Measurements from ENCODE around the gene MORN3. TPM values are rescaled to one million over a fixed set of nuclear protein-coding genes. Genes with fewer than 3 reads are reported as not detected.
"Not testable (repeated sequence)": the region's sequence is repeated elsewhere in the genome, so short reads cannot be mapped to it uniquely, and the experiment has no call there.

MORN3 gene
- total RNA-seq, 4 donors from 2014 or later, result 0.40 to 2.3 (median 1.1) TPM

DNA sequence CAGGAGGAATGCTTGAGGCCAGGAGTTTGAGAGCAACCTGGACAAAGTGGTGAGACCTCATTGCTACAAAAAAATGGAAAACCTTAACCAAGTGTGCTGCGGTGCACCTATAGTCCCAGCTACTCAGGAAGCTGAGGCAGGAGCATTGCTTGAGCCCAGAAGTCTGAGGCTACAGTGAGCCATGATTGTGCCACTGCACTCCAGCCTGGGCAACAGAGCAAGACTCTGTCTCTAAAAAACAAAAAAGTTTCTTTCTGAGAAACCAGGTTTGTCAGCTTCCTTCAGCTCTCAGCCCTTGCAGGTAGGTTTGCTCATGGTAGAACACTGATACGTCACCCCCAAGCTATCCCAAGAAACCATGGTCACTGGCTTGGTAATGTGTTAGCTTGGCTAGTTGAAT lies 20.0 kb upstream of the MORN3 start:
- no peak for DNase-seq
- Histone ChIP-seq H3K9me3 (no peaks in the 10 kb centered on the region), H3K27me3 (no peaks in the 10 kb centered on the region), H3K4me3 (replicated peaks in 1 of 3) (no peak overlapping the region), H3K4me1 (peaks cover 6 to 7% of the 10 kb centered on the region in 2 donors), H3K36me3 (no peaks in the 10 kb centered on the region), H3K27ac (no peak overlapping the region)
- WGBS, 2 donors, result 95 to 97% methylated on average over 2 of the region's 2 CpGs
- intact Hi-C loops (cut with DNase I), result no loop called here
- no peak for TF ChIP-seq POLR2A (IDR thresholded peaks at IDR 0.05)
- TF ChIP-seq, protein P1, sequence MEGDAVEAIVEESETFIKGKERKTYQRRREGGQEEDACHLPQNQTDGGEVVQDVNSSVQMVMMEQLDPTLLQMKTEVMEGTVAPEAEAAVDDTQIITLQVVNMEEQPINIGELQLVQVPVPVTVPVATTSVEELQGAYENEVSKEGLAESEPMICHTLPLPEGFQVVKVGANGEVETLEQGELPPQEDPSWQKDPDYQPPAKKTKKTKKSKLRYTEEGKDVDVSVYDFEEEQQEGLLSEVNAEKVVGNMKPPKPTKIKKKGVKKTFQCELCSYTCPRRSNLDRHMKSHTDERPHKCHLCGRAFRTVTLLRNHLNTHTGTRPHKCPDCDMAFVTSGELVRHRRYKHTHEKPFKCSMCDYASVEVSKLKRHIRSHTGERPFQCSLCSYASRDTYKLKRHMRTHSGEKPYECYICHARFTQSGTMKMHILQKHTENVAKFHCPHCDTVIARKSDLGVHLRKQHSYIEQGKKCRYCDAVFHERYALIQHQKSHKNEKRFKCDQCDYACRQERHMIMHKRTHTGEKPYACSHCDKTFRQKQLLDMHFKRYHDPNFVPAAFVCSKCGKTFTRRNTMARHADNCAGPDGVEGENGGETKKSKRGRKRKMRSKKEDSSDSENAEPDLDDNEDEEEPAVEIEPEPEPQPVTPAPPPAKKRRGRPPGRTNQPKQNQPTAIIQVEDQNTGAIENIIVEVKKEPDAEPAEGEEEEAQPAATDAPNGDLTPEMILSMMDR (IDR thresholded peaks at IDR 0.05), result no peak

DNA sequence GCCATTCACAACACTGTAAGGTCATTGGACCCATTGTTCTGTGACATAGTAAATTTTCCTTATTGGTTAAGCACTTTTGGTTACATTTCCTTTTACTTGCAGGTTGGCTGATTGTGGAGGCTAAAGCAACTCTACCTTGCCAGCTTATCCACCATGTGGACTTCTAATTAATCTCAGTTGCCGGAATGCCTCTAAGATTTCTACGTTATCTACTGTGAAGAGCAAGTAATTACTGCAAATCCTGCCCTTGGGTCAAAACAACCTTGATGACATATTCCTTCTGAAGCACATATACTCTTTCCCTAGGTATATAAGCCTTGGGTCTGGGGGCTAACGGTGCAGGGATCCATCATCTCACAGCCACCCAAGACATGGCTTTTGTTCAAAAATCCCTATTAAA lies 19.5 kb upstream of the MORN3 start:
- intact Hi-C loops (cut with DNase I), result no loop called here
- no peaks in the 10 kb centered on the region for H3K9me3 ChIP-seq

DNA sequence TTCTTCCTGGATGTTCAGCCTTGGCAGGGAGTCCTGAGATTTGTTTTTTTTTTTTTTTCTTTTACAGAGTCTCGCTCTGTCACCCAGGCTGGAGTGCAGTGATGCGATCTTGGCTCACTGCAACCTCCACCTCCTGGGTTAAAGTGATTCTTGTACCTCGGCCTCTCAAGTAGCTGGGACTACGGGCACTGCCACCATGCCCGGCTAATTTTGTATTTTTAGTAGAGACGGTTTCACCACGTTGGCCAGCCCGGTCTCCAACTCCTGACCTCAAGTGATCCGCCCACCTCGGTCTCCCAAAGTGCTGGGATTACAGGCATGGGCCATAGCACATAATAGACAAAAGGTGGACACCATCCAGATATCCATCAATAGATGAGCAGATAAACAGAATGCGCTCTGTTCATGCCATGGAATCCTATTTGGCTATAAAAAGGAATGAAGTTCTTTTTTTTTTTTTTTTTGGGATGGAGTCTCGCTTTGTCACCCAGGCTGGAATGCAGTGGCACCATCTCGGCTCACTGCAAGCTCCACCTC lies 10.3 kb upstream of the MORN3 start:
- peak overlapping the region; percentile 56 to 78 (median 71) for H3K27ac ChIP-seq
- H3K4me3 ChIP-seq (replicated peaks in 1 of 3); H3K9me3 ChIP-seq; H3K36me3 ChIP-seq; H3K27me3 ChIP-seq: not testable (repeated sequence)
- intact Hi-C loops (cut with DNase I), result loop anchor here (5.0 kb wide), 2 partner anchors 52 to 127 kb away; partner anchors contain the start of gene ORAI1
- DNase-seq, result peak; percentile 88 to 89
- peaks cover 15 to 19% of the 10 kb centered on the region in 2 donors for H3K4me1 ChIP-seq
- WGBS, 2 donors, result 24 to 50% methylated on average over 13 of the region's 13 CpGs

More for the DNA sequence above, 19.5 kb upstream of the MORN3 start:
- H3K27ac ChIP-seq, result no peak overlapping the region
- H3K4me3 ChIP-seq (replicated peaks in 1 of 3), result no peak overlapping the region
- TF ChIP-seq POLR2A (IDR thresholded peaks at IDR 0.05), result no peak
- TF ChIP-seq, protein P1 (IDR thresholded peaks at IDR 0.05), result no peak
- no peaks in the 10 kb centered on the region for H3K27me3 ChIP-seq
- peaks cover 6 to 7% of the 10 kb centered on the region in 2 donors for H3K4me1 ChIP-seq
- 81 to 92% methylated on average over 3 of the region's 3 CpGs for WGBS, 2 donors
- no peak for DNase-seq
- H3K36me3 ChIP-seq, result no peaks in the 10 kb centered on the region

DNA sequence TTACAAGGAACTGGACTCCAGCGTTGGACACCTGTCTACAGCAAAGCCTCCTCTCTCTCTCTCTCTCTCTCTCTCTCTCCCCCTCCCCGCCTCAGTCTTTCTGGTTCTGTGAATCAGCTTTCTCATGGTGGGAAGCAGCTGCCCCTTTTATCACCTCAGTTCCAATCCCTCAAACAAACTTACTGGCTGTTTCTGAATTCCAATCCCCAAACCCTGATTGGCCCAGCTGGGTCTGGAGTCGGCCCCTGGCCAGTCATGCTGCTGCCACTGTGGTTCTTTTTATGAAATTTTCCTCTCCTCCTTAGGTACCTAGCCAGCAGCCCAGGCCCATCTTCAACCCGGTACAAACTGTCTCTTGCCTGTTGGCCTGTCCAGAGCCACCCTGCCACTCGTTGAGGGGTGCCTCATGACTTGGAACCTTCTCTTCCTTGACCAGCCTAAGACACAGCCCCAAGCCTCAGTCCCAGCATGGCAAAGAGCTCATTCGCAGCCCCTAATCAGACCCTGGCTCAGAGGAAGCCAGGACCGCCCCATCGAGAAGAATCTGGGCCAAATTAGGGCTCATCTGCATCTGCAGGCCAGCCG lies 9.4 kb upstream of the MORN3 start:
- intact Hi-C loops (cut with DNase I), result loop anchor here (5.0 kb wide), 1 partner anchor 52 kb away; the partner anchor contains the start of gene ORAI1

DNA sequence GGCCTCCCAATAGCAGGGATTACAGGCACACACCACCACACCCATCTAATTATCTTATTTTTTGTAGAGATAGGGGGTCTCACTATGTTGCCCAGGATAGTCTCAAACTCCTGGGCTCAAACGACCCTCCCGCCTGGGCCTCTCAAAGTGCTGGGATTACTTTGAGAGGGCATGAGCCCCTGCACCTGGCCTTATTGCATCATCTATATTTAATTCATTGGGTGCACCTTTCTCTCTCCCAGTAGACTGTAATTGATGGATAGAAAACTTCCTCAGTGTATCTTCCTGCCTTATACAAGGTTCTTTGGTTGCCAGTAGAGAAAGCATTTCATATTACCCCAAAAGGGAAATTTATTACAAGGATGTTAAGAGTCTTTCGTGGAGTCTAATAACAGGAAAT lies 8.9 kb upstream of the MORN3 start:
- H3K4me3 ChIP-seq (replicated peaks in 1 of 3), result no peak overlapping the region
- H3K9me3 ChIP-seq, result no peaks in the 10 kb centered on the region
- no peak for TF ChIP-seq POLR2A (IDR thresholded peaks at IDR 0.05)
- TF ChIP-seq, protein P1 (IDR thresholded peaks at IDR 0.05), result no peak
- 87 to 92% methylated on average over 3 of the region's 3 CpGs for WGBS, 2 donors
- no peaks in the 10 kb centered on the region for H3K36me3 ChIP-seq
- H3K27me3 ChIP-seq, result no peaks in the 10 kb centered on the region
- peaks cover 15 to 17% of the 10 kb centered on the region in 2 donors for H3K4me1 ChIP-seq
- intact Hi-C loops (cut with DNase I), result loop anchor here (5.0 kb wide), 1 partner anchor 51 kb away; the partner anchor contains the start of gene ORAI1
- no peak for DNase-seq
- H3K27ac ChIP-seq, result peak overlapping the region; percentile 13 to 78 (median 71)

More for the DNA sequence above, 9.4 kb upstream of the MORN3 start:
- Histone ChIP-seq H3K36me3 (no peaks in the 10 kb centered on the region), H3K27me3 (no peaks in the 10 kb centered on the region), H3K27ac (peak overlapping the region; percentile 13 to 78 (median 71)), H3K4me1 (peaks cover 15 to 17% of the 10 kb centered on the region in 2 donors), H3K4me3 (replicated peaks in 1 of 3) (no peak overlapping the region), H3K9me3 (no peaks in the 10 kb centered on the region)
- DNase-seq, result peak; percentile 60
- no peak for TF ChIP-seq POLR2A (IDR thresholded peaks at IDR 0.05)
- TF ChIP-seq, protein P1 (IDR thresholded peaks at IDR 0.05), result no peak
- 65 to 70% methylated on average over 7 to 9 of the region's 9 CpGs for WGBS, 2 donors
